ENCODE results near the gene XXYLT1. TPM values are rescaled to one million over a fixed set of nuclear protein-coding genes. Genes with fewer than 3 reads are reported as not detected.

The XXYLT1 gene
- polyA plus RNA-seq, 3 donors from 2014 or later: 5.3 to 15.7 (median 5.6) TPM

GRCh38 chr3:195035345-195036202 is 235.4 kb downstream of the XXYLT1 start:
- Mint-ChIP-seq H3K9me3 (no peaks in the 10 kb centered on the region), H3K27me3 (ENCODE audit: low read depth in 3 of 3) (peaks cover 0 to 3% (median 0%) of the 10 kb centered on the region in 3 donors), H3K4me3 (no peak overlapping the region), H3K36me3 (no peaks in the 10 kb centered on the region), H3K27ac (no peak overlapping the region), H3K4me1 (no peaks in the 10 kb centered on the region)
- no peak for DNase-seq

DNA sequence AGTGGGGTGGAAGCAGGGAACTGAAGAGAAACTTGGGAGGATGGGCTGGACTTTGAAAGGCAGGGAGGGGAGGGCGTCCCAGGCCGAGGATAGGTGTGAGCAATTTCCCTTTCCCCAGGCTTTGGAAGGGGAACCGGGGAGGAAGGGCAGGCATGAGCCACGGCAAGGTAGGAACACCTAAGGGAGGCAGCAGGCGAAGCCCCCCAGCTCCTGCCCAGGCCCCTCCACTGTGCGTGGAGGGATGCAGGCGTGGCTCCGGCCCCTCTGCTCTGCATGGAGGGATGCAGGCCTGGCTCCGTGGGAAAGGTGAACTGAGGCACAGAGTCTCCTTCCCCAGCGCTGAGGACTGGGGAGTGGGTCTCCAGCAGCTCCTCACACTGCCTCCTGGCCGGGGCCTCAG is 236.4 kb downstream of the XXYLT1 start:
- H3K9me3 Mint-ChIP-seq: no peaks in the 10 kb centered on the region
- no peak overlapping the region for H3K27ac Mint-ChIP-seq
- H3K4me1 Mint-ChIP-seq: no peaks in the 10 kb centered on the region
- H3K27me3 Mint-ChIP-seq (ENCODE audit: low read depth in 3 of 3): peaks cover 0 to 8% (median 0%) of the 10 kb centered on the region in 3 donors
- no peak for DNase-seq
- no peaks in the 10 kb centered on the region for H3K36me3 Mint-ChIP-seq
- H3K4me3 Mint-ChIP-seq: no peak overlapping the region

- Mint-ChIP-seq H3K4me3 (no peak overlapping the region), H3K27me3 (ENCODE audit: low read depth in 3 of 3) (peaks cover 0 to 8% (median 0%) of the 10 kb centered on the region in 3 donors), H3K9me3 (no peaks in the 10 kb centered on the region), H3K4me1 (no peaks in the 10 kb centered on the region), H3K27ac (no peak overlapping the region), H3K36me3 (no peaks in the 10 kb centered on the region)
- no peak for DNase-seq
Measured at GRCh38 chr3:195034101-195034500, 236.9 kb downstream of the XXYLT1 start.

- no peak overlapping the region for H3K27ac Mint-ChIP-seq
- no peak for DNase-seq
- H3K36me3 Mint-ChIP-seq: no peaks in the 10 kb centered on the region
Measured at GRCh38 chr3:195033531-195034091, 237.3 kb downstream of the XXYLT1 start.

GRCh38 chr3:195032955-195033354 is 238.0 kb downstream of the XXYLT1 start:
- Mint-ChIP-seq H3K4me3 (no peak overlapping the region), H3K27me3 (ENCODE audit: low read depth in 3 of 3) (peaks cover 0 to 8% (median 0%) of the 10 kb centered on the region in 3 donors), H3K27ac (no peak overlapping the region), H3K9me3 (no peaks in the 10 kb centered on the region), H3K4me1 (no peaks in the 10 kb centered on the region), H3K36me3 (no peaks in the 10 kb centered on the region)
- no peak for DNase-seq

More at GRCh38 chr3:195033531-195034091, 237.3 kb downstream of the XXYLT1 start:
- Mint-ChIP-seq H3K9me3 (no peaks in the 10 kb centered on the region), H3K4me1 (no peaks in the 10 kb centered on the region), H3K27me3 (ENCODE audit: low read depth in 3 of 3) (peaks cover 0 to 8% (median 0%) of the 10 kb centered on the region in 3 donors), H3K4me3 (no peak overlapping the region)

- no peaks in the 10 kb centered on the region for H3K9me3 Mint-ChIP-seq
- H3K27me3 Mint-ChIP-seq (ENCODE audit: low read depth in 3 of 3): peaks cover 0 to 8% (median 0%) of the 10 kb centered on the region in 3 donors
- H3K27ac Mint-ChIP-seq: no peak overlapping the region
- no peak overlapping the region for H3K4me3 Mint-ChIP-seq
- H3K36me3 Mint-ChIP-seq: no peaks in the 10 kb centered on the region
- H3K4me1 Mint-ChIP-seq: no peaks in the 10 kb centered on the region
- DNase-seq: no peak
Measured at GRCh38 chr3:195032106-195032759, 238.7 kb downstream of the XXYLT1 start.

- H3K27ac Mint-ChIP-seq: no peak overlapping the region
Measured at GRCh38 chr3:195031574-195032003, 239.4 kb downstream of the XXYLT1 start.

DNA sequence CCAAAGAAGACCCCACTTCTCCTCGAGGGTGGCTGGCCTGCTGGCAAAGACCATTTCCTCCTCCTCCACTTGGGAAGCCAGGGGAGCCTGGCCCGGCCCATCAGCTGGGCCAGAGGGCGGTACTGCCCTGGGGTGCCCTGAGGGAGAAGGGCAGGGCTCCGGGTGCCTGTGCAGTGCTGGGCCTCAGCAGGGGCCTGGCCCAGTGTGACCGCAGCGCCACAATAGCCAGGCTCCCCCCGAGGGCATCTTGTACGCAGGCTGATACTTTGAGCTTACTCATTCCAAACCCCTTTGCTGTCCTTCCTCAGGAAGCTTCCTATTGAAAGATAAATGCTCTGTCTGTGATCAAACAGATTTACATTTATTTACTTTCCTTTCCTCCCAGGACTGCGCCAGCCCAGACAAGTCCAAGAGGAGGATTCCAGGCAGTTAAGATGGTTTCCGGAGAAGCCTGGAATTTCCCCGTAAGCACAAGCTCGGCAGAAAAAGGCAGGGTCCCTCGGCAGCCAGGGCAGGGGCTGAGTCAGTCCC is 240.1 kb downstream of the XXYLT1 start:
- H3K27ac Mint-ChIP-seq: no peak overlapping the region
- no peaks in the 10 kb centered on the region for H3K4me1 Mint-ChIP-seq
- no peaks in the 10 kb centered on the region for H3K36me3 Mint-ChIP-seq
- no peaks in the 10 kb centered on the region for H3K9me3 Mint-ChIP-seq
- DNase-seq: no peak
- peaks cover 0 to 8% (median 0%) of the 10 kb centered on the region in 3 donors for H3K27me3 Mint-ChIP-seq (ENCODE audit: low read depth in 3 of 3)
- H3K4me3 Mint-ChIP-seq: no peak overlapping the region

More at GRCh38 chr3:195031574-195032003, 239.4 kb downstream of the XXYLT1 start:
- DNase-seq: no peak
- H3K9me3 Mint-ChIP-seq: no peaks in the 10 kb centered on the region
- no peaks in the 10 kb centered on the region for H3K4me1 Mint-ChIP-seq
- H3K27me3 Mint-ChIP-seq (ENCODE audit: low read depth in 3 of 3): peaks cover 0 to 8% (median 0%) of the 10 kb centered on the region in 3 donors
- H3K36me3 Mint-ChIP-seq: no peaks in the 10 kb centered on the region
- no peak overlapping the region for H3K4me3 Mint-ChIP-seq

DNA sequence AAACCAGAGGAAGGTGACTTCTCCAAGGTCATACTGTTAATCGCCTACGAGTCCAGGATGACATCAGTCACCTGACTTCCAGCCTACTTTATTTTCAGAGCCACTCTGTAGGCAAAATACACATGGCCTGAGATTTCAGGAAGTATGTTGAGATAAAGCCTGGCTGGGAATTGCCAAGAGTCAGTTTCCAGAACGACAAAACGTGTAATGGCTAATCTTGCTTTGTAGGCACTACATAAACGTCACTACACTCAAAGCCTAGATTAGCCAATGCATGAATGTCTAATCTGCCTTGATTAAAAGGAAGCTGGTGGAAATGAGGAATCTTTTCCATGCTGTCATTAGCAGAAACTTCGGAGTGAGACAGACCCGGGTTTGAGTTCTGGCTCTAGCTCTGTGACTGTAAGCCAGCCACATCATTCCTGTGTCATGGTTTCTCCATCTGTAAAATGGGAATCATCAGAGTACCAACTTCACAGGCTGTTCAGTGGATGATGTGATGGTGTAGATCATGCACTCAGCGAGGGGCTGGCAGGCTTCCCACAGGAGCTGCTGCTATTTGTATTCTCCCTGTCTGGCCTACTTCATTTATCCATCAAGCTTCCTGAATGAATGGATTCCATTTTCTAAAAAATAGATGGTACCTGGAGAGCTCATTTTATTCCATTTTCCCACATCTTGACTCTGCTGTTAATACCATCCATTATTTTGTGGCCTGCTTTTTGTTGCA is 241.9 kb downstream of the XXYLT1 start:
- Mint-ChIP-seq H3K27ac (no peak overlapping the region), H3K4me3 (no peak overlapping the region), H3K9me3 (no peaks in the 10 kb centered on the region), H3K4me1 (no peaks in the 10 kb centered on the region), H3K27me3 (ENCODE audit: low read depth in 3 of 3) (peaks cover 0 to 8% (median 0%) of the 10 kb centered on the region in 3 donors), H3K36me3 (no peaks in the 10 kb centered on the region)
- DNase-seq: no peak

- DNase-seq: no peak
- Mint-ChIP-seq H3K36me3 (no peaks in the 10 kb centered on the region), H3K4me3 (no peak overlapping the region), H3K27ac (no peak overlapping the region), H3K9me3 (no peaks in the 10 kb centered on the region), H3K27me3 (ENCODE audit: low read depth in 3 of 3) (peaks cover 0 to 5% (median 0%) of the 10 kb centered on the region in 3 donors), H3K4me1 (no peaks in the 10 kb centered on the region)
Measured at GRCh38 chr3:195025884-195026200, 245.1 kb downstream of the XXYLT1 start.

DNA sequence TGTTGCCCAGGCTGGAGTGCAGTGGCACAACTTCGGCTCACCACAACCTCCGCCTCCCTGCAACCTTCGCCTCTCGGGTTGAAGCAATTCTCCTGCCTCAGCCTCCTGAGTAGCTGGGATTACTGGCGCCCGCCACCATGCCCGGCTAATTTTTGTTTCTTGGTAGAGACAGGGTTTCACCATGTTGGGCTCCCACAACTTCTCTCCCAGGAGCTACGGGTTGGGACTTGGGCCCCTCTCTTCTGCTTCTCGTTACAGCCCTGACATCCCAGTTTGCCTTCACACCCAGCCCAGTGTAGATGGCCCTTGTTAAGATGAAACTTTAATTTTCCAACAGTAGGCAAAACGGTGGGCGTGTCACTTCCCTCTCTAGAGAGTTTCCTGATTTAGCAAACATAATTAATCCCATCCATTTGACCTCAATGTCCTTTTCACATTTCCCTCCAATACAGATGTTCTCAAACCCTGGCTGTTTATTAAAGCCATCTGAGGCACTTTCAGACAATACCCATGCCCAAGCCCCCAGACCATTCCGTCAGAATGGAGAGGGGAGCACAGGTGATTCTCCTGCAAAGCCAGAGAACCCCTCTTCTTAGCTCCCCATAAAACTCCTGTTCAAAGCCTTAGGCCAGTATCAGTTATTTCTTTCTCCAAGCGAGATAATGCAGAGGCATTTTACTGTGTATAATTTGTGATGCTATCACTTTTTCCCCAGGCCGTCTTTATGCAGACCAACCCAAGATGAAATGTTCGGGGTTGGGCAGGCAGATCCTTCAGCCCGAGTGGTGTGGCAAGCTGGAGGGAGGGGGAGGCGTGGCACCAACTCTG is 245.7 kb downstream of the XXYLT1 start:
- Mint-ChIP-seq H3K27me3 (ENCODE audit: low read depth in 3 of 3) (peaks cover 0 to 4% (median 0%) of the 10 kb centered on the region in 3 donors), H3K4me3 (no peak overlapping the region), H3K27ac (no peak overlapping the region), H3K9me3 (no peaks in the 10 kb centered on the region), H3K4me1 (no peaks in the 10 kb centered on the region), H3K36me3 (no peaks in the 10 kb centered on the region)
- no peak for DNase-seq

DNA sequence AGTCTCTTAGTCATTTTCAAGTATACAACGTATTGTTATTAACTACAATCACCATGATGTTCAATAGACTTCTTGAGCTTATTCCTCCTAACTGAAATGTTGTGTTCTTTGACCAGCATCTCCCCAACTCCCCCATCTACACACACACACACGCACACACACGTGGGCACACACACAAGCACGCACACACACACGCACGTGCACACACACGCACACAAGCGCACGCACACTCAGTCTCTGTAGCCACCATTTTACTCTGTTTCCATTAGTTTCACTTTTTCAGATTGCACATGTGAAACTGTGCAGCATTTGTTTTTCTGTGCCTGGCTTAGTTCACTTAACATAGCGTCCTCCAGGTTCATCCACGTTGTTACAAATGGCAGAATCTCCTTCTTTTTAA is 247.0 kb downstream of the XXYLT1 start:
- H3K4me3 Mint-ChIP-seq: no peak overlapping the region
- no peaks in the 10 kb centered on the region for H3K36me3 Mint-ChIP-seq
- no peak for DNase-seq
- no peak overlapping the region for H3K27ac Mint-ChIP-seq
- peaks cover 0 to 1% (median 0%) of the 10 kb centered on the region in 3 donors for H3K27me3 Mint-ChIP-seq (ENCODE audit: low read depth in 3 of 3)
- H3K4me1 Mint-ChIP-seq: no peaks in the 10 kb centered on the region
- no peaks in the 10 kb centered on the region for H3K9me3 Mint-ChIP-seq

DNA sequence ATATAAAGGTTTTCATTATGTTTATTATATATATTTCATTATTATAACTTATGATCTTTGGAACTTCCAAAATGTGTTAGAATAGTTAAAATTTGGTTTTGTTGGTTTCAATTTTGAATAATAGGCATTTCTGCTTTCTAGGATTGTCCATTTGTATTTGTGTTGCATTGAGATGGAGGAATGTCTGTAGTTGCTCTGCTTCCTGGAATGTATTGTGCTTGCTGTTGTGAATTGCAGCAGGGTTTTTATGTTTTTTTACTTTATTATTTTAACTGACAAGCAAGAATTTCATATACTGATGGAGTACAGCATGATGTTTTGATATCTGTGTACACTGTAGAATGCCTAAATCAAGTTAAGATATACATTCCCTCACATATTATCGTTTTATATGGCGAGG is 247.4 kb downstream of the XXYLT1 start:
- DNase-seq: no peak
- no peak overlapping the region for H3K4me3 Mint-ChIP-seq
- no peaks in the 10 kb centered on the region for H3K4me1 Mint-ChIP-seq
- H3K27ac Mint-ChIP-seq: no peak overlapping the region
- no peaks in the 10 kb centered on the region for H3K36me3 Mint-ChIP-seq
- H3K27me3 Mint-ChIP-seq (ENCODE audit: low read depth in 3 of 3): peaks cover 0 to 1% (median 0%) of the 10 kb centered on the region in 3 donors
- no peaks in the 10 kb centered on the region for H3K9me3 Mint-ChIP-seq
